ENCODE measurements around the gene FBXW2.

DNA sequence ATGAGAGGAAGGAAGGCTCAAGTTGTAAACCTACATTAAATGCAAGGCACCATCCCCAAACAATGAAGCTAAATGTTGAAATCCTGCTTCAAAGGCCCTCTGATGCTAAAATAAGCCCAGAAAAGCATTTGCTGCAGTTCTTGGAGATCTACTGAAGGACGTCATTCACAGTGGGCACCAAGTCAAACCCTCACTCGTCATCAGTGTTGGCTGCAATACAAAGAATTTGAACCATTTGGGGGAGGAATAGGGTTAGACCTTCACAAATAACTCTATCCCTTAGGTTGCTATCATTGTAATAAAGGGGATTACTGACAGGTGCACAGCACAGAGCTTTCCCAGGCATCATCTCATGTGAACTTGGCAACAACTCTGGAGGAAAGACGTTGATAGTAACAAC, 69.7 kb downstream of the FBXW2 start:
- TF ChIP-seq, protein P1, sequence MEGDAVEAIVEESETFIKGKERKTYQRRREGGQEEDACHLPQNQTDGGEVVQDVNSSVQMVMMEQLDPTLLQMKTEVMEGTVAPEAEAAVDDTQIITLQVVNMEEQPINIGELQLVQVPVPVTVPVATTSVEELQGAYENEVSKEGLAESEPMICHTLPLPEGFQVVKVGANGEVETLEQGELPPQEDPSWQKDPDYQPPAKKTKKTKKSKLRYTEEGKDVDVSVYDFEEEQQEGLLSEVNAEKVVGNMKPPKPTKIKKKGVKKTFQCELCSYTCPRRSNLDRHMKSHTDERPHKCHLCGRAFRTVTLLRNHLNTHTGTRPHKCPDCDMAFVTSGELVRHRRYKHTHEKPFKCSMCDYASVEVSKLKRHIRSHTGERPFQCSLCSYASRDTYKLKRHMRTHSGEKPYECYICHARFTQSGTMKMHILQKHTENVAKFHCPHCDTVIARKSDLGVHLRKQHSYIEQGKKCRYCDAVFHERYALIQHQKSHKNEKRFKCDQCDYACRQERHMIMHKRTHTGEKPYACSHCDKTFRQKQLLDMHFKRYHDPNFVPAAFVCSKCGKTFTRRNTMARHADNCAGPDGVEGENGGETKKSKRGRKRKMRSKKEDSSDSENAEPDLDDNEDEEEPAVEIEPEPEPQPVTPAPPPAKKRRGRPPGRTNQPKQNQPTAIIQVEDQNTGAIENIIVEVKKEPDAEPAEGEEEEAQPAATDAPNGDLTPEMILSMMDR (IDR thresholded peaks at IDR 0.05; ENCODE audit: low read depth, low read length): no peak
- TF ChIP-seq EZH2phosphoT487 (IDR thresholded peaks at IDR 0.05; ENCODE audit: low read depth): no peak
